ENCODE data around the gene PTK7.

- TF ChIP-seq CTCF (IDR thresholded peaks at IDR 0.05), result no peak
- no peak for TF ChIP-seq POLR2AphosphoS5 (IDR thresholded peaks at IDR 0.05)
- no peak for TF ChIP-seq POLR2A (IDR thresholded peaks at IDR 0.05)
Observed at GRCh38 chr6:43203029-43203717, 127.1 kb downstream of the PTK7 start.
